A549 (cell line): Measurements from ENCODE around the gene USF1. TPM values are rescaled to one million over a fixed set of nuclear protein-coding genes. Genes with fewer than 3 reads are reported as not detected.
"Not testable (repeated sequence)": the region's sequence is repeated elsewhere in the genome, so short reads cannot be mapped to it uniquely, and the experiment has no call there.

Source experiments
- ATAC-seq, 2 experiments: fragments of 200-7000 bp in 1 of 2; fragments of >200 bp in 1 of 2; cut with Nextera tagmentation in 1 of 2; cut with Tn5 transposase in 1 of 2; 3 replicates each; pipeline versions ENCODE4 v1.8.0 to v1.9.1; 2018 to 2020; ENCODE audit warnings: mild to moderate bottlenecking in 1 of 2, moderate library complexity in 1 of 2
- CTCF ChIA-PET: fragments of 300-600 bp; sonication (Branson Sonifier 250); formaldehyde crosslinking; extraction: SDS; loops from one replicate; lab custom pipeline; 2021; ENCODE audit warnings: antibody characterized with exemption, inconsistent platforms; lab: Yijun Ruan, JAX
- POLR2A ChIA-PET: fragments of 350-600 bp; formaldehyde crosslinking; extraction: SDS; loops from one replicate; lab custom pipeline; 2021; ENCODE audit warnings: antibody characterized with exemption, inconsistent platforms; lab: Yijun Ruan, JAX
- DNase-seq, 2 experiments: peaks; one replicate each; pipeline versions ENCODE4 v3.0.0 to v3.0.0-alpha.2; 2011 to 2016; ENCODE audit warnings: low read depth in 1 of 2, low spot score in 1 of 2
- FAIRE-seq: peaks from 2 replicates; lab custom pipeline; 2011; peaks lifted over from hg19 to GRCh38; lab: Jason Lieb, UNC
- H3K27ac ChIP-seq, 2 experiments: fragments of >200 bp; sonication (Bioruptor Twin); formaldehyde crosslinking; 3 replicates each; pipeline ENCODE4 v1.5.1; 2016 to 2017
- H3K4me1 ChIP-seq: fragments of >200 bp; sonication (Bioruptor Twin); formaldehyde crosslinking; 3 replicates; pipeline ENCODE4 v1.6.1; 2016
- H3K4me2 ChIP-seq: fragments of >200 bp; sonication (Bioruptor Twin); formaldehyde crosslinking; 3 replicates; pipeline ENCODE4 v1.6.1; 2016
- H3K4me3 ChIP-seq: fragments of >200 bp; sonication (Bioruptor Twin); formaldehyde crosslinking; 3 replicates; pipeline ENCODE4 v1.5.1; 2016
- H3K9me3 ChIP-seq: fragments of >200 bp; sonication (Bioruptor Twin); formaldehyde crosslinking; 3 replicates; pipeline ENCODE4 v1.6.1; 2016
- EHMT2 ChIP-seq: fragments of 200-600 bp; sonication (generic); IDR thresholded peaks from 2 replicates; pipeline ENCODE4 v1.6.1; 2016; ENCODE audit warnings: antibody characterized with exemption, low read depth, mild to moderate bottlenecking, moderate library complexity
- FOXS1 ChIP-seq: fragments of 250-450 bp; sonication (Bioruptor Pico); IDR thresholded peaks from 2 replicates; pipeline ENCODE4 v1.5.0; 2020; ENCODE audit warnings: mild to moderate bottlenecking, moderate library complexity
- GATA3 ChIP-seq: IDR thresholded peaks from 2 replicates; pipeline ENCODE4 v1.6.1; 2012; ENCODE audit warnings: borderline replicate concordance
- HDAC2 ChIP-seq: fragments of 200-600 bp; sonication (generic); IDR thresholded peaks from 2 replicates; pipeline ENCODE4 v1.6.1; 2016
- HOXB13 ChIP-seq: fragments of 250-450 bp; sonication (Bioruptor Pico); IDR thresholded peaks from 2 replicates; pipeline ENCODE4 v1.5.0; 2020; ENCODE audit warnings: low read depth, mild to moderate bottlenecking, moderate library complexity
- JUNB ChIP-seq: fragments of >200 bp; sonication (Bioruptor Twin); formaldehyde crosslinking; IDR thresholded peaks from 2 replicates; pipeline ENCODE4 v1.6.1; 2016
- MAFK ChIP-seq: fragments of 450-650 bp; IDR thresholded peaks from 2 replicates; pipeline ENCODE4 v1.6.1; 2014; ENCODE audit not compliant: partially characterized antibody
- MAZ ChIP-seq: fragments of 150-350 bp; IDR thresholded peaks from 2 replicates; pipeline ENCODE4 v1.6.1; 2014; ENCODE audit warnings: antibody characterized with exemption, low read depth, low read length, borderline replicate concordance
- NR3C1 ChIP-seq: fragments of >200 bp; sonication (Bioruptor Twin); formaldehyde crosslinking; IDR thresholded peaks from 3 replicates; pipeline ENCODE4 v1.6.1; 2017
- RAD21 ChIP-seq, 2 experiments: fragments of >200 bp in 1 of 2; sonication (Bioruptor Twin) in 1 of 2; formaldehyde crosslinking in 1 of 2; IDR thresholded peaks in 1 of 2; conservative IDR thresholded peaks in 1 of 2; 2 replicates in 1 of 2; 3 replicates in 1 of 2; pipeline ENCODE4 v1.6.1; 2012 to 2018; ENCODE audit warnings: inconsistent platforms in 1 of 2
- RFX5 ChIP-seq: fragments of 450-650 bp; IDR thresholded peaks from 2 replicates; pipeline ENCODE4 v1.7.1; 2014; ENCODE audit warnings: antibody characterized with exemption, mild to moderate bottlenecking, moderate library complexity
- SREBF2 ChIP-seq: fragments of 450-650 bp; IDR thresholded peaks from 2 replicates; pipeline ENCODE4 v1.6.1; 2014; ENCODE audit warnings: mild to moderate bottlenecking, moderate library complexity
- ZC3H11A ChIP-seq: fragments of 450-650 bp; IDR thresholded peaks from 2 replicates; pipeline ENCODE4 v1.6.1; 2014; ENCODE audit warnings: antibody characterized with exemption, mild to moderate bottlenecking
- ZFP36 ChIP-seq: fragments of 450-650 bp; IDR thresholded peaks from 2 replicates; pipeline ENCODE4 v1.6.1; 2014; ENCODE audit warnings: borderline replicate concordance; ENCODE audit not compliant: partially characterized antibody
- WGBS: methylation state at CpG from one replicate; pipeline ENCODE4 v1.1.6; 2017; ENCODE audit errors: missing lambda C conversion rate; 5-methylcytosine and 5-hydroxymethylcytosine counted together
- polyA plus RNA-seq, 4 experiments: library from polyadenylated mRNA; depleted of rRNA in 3 of 4; stranded (reverse); fragments of >200 nt; fragmentation: RNase III in 1 of 4; extraction: RNeasy Plus Mini Kit Qiagen cat#74134 plus additional on column Dnase treatment in 1 of 4; gene quantifications; 2 replicates in 3 of 4; 3 replicates in 1 of 4; pipeline ENCODE4 v1.2.3, GENCODE V29; 2011 to 2017
- TF ChIP-seq, protein P1 (sequence below): fragments of 150-350 bp; IDR thresholded peaks from 2 replicates; pipeline ENCODE4 v1.6.1; 2014; ENCODE audit warnings: low read depth, mild to moderate bottlenecking, low read length
- TF ChIP-seq, protein P2 (sequence below): fragments of >200 bp; sonication (Bioruptor Twin); formaldehyde crosslinking; IDR thresholded peaks from 3 replicates; pipeline ENCODE4 v1.5.1; 2016

USF1 gene
- polyA plus RNA-seq, 2 of the 4 experiments (the other 2 are of a cell fraction): 35.5 to 60.5 TPM

DNA sequence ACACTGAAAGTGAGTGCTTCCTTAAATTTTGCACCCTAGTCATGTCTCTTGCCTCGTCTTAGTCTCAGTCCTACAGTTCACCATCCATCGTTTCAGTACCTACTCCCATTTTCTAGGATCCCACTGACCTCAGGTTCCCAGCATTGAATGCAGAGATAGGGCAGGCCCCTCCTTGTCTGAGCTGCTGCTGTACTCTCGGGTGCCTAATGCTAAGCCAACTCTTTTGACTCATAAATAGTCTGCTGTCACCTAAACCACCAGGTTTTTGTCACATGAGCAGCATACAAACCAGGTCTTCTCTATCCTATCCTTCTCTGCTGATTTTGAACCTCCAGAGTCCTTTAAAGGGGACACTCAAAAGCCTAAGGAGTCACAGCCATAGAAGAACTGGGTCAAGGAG lies 20.9 kb upstream of the USF1 start:
- Histone ChIP-seq H3K9me3 (no peaks in the 10 kb centered on the region), H3K4me1 (peaks cover 7% of the 10 kb centered on the region; the same call in 2 of the 3 replicates), H3K4me2 (no peak overlapping the region), H3K27ac (no peak overlapping the region), H3K4me3 (no peak overlapping the region)
- ChIA-PET CTCF (interaction anchor here (13.9 kb wide), 1 partner anchor 30 kb away, joined by 319 read pairs; the partner anchor contains the start of gene KLHDC9), POLR2A (no interaction called here)
- WGBS: 57% methylated on average over 3 of the region's 3 CpGs
- FAIRE-seq (no peak), DNase-seq (no peak), ATAC-seq (no peak)
- TF ChIP-seq NR3C1 (no peak), EHMT2 (no peak), FOXS1 (CRISPR knock-in tag) (no peak), MAZ (no peak), HDAC2 (no peak), ZFP36 (no peak), RFX5 (no peak)
- TF ChIP-seq, protein P1, sequence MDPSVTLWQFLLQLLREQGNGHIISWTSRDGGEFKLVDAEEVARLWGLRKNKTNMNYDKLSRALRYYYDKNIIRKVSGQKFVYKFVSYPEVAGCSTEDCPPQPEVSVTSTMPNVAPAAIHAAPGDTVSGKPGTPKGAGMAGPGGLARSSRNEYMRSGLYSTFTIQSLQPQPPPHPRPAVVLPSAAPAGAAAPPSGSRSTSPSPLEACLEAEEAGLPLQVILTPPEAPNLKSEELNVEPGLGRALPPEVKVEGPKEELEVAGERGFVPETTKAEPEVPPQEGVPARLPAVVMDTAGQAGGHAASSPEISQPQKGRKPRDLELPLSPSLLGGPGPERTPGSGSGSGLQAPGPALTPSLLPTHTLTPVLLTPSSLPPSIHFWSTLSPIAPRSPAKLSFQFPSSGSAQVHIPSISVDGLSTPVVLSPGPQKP: no peak
- TF ChIP-seq, protein P2, sequence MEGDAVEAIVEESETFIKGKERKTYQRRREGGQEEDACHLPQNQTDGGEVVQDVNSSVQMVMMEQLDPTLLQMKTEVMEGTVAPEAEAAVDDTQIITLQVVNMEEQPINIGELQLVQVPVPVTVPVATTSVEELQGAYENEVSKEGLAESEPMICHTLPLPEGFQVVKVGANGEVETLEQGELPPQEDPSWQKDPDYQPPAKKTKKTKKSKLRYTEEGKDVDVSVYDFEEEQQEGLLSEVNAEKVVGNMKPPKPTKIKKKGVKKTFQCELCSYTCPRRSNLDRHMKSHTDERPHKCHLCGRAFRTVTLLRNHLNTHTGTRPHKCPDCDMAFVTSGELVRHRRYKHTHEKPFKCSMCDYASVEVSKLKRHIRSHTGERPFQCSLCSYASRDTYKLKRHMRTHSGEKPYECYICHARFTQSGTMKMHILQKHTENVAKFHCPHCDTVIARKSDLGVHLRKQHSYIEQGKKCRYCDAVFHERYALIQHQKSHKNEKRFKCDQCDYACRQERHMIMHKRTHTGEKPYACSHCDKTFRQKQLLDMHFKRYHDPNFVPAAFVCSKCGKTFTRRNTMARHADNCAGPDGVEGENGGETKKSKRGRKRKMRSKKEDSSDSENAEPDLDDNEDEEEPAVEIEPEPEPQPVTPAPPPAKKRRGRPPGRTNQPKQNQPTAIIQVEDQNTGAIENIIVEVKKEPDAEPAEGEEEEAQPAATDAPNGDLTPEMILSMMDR: no peak

DNA sequence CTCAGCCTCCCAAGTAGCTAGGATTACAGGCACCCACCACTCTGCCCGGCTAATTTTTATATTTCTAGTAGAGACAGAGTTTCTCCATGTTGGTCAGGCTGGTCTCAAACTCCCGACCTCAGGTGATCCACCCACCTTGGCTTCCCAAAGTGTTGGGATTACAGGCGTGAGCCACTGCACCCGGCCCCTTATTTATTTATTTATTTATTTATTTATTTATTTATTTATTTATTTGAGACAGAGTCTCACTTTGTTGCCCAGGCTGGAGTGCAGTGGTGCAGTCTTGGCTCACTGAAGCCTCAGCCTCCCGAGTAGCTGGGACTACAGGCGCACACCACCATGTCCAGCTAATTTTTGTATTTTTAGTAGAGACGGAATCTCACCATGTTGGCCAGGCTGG lies 19.9 kb upstream of the USF1 start:
- H3K4me1 ChIP-seq, ATAC-seq, H3K4me2 ChIP-seq, H3K27ac ChIP-seq, POLR2A ChIA-PET, DNase-seq, H3K9me3 ChIP-seq, H3K4me3 ChIP-seq, FAIRE-seq: not testable (repeated sequence)
- CTCF ChIA-PET: interaction anchor here (1.3 to 13.9 kb wide), 2 partner anchors 10 to 31 kb away, joined by 3 to 319 read pairs; partner anchors contain the start of gene KLHDC9
- TF ChIP-seq ZC3H11A: peak; percentile 79
- WGBS: 67% methylated on average over 7 of the region's 7 CpGs

DNA sequence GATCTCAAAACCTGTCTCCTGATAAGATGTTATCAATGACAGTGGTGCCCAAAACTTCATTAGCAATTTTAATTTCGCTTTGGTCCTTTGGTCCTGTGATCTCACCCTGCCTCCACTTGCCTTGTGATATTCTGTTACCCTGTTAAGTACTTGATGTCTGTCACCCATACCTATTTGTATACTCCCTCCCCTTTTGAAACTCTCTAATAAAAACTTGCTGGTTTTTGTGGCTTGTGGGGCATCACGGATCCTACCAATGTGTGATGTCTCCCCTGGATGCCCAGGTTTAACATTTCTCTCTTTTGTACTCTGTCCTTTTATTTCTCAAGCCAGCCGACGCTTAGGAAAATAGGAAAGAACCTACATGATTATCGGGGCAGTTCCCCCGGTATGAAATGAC lies 18.2 kb upstream of the USF1 start:
- H3K9me3 ChIP-seq, H3K4me2 ChIP-seq, CTCF ChIA-PET, FAIRE-seq, H3K4me1 ChIP-seq, ATAC-seq, POLR2A ChIA-PET, H3K27ac ChIP-seq, DNase-seq, H3K4me3 ChIP-seq: not testable (repeated sequence)
- 57% methylated on average over 6 of the region's 6 CpGs for WGBS

DNA sequence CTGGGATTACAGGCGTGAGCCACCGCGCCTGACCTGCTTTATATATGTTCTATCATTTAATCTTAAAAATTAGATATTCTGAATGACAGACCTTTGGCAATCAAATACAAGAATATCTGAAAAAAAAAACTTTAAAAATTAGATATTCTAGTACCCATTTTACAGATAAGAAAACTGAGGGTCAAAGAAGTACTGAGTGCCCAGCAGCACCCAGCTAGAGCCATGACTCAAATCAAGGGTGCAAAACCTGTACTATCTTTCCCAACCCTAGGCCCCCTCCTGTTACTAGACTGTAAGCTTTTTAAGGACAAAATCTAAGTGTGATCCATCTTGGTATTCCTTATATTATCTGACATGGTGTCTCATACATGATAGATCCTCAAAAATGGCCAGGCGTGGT lies 15.6 kb upstream of the USF1 start:
- Histone ChIP-seq H3K9me3 (no peaks in the 10 kb centered on the region), H3K4me2 (no peak overlapping the region), H3K4me1 (no peaks in the 10 kb centered on the region), H3K27ac (no peak overlapping the region), H3K4me3 (no peak overlapping the region)
- no peak for FAIRE-seq
- ATAC-seq: no peak
- POLR2A ChIA-PET: no interaction called here
- DNase-seq: no peak
- 87% methylated on average over 4 of the region's 4 CpGs for WGBS
- TF ChIP-seq SREBF2: no peak
- TF ChIP-seq GATA3: no peak
- no peak for TF ChIP-seq HDAC2
- no peak for TF ChIP-seq HOXB13 (CRISPR knock-in tag)
- no peak for TF ChIP-seq MAFK
- TF ChIP-seq RAD21 (conservative IDR thresholded peaks at IDR 0.05 in 1 of 2, IDR thresholded peaks at IDR 0.05 in 1 of 2): no peak
- no peak for TF ChIP-seq JUNB
- CTCF ChIA-PET: interaction anchor here (0.6 to 4.8 kb wide), 7 partner anchors 10 to 125 kb away, joined by 3 to 35 read pairs (median 4); partner anchors contain the start of gene KLHDC9
